ENCODE results near the gene SEPTIN8. TPM values are rescaled to one million over a fixed set of nuclear protein-coding genes. Genes with fewer than 3 reads are reported as not detected.
A peak's percentile ranks its signal among the peaks of the same experiment; 100 is the strongest.

Gene SEPTIN8
- total RNA-seq, 4 donors from 2014 or later, result 31.9 to 44.9 (median 38.3) TPM

DNA sequence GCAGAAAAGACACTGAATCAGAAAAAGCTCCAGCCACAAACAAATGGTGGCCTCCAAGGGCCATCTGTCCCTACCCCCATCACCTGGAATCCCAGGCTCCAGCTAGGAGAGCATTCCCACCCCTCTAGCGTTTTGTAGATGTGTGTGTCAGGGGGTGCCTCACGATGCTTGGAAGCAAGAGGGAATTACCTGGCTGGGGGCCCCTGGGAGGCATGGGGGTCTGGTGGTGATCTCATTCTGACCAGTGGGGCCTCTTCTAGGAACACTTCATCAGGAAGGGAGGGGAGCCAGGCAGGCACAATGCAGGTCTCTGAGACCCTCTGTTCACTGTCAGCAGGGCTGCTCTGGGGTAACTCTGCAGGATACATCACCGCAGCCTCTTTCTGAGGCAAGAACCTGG, 47.4 kb upstream of the SEPTIN8 start:
- WGBS, 2 donors, result no CpG with 5 or more reads among the region's 3 CpGs
- Histone ChIP-seq H3K4me1 (peaks cover 13 to 51% (median 17%) of the 10 kb centered on the region in 3 donors), H3K36me3 (peaks cover 0 to 18% (median 0%) of the 10 kb centered on the region in 3 donors), H3K27me3 (peaks cover 0 to 61% (median 0%) of the 10 kb centered on the region in 4 donors), H3K4me3 (no peak overlapping the region), H3K9me3 (no peaks in the 10 kb centered on the region), H3K27ac (no peak overlapping the region)
- TF ChIP-seq POLR2A (IDR thresholded peaks at IDR 0.05), result no peak
- TF ChIP-seq, protein P1, sequence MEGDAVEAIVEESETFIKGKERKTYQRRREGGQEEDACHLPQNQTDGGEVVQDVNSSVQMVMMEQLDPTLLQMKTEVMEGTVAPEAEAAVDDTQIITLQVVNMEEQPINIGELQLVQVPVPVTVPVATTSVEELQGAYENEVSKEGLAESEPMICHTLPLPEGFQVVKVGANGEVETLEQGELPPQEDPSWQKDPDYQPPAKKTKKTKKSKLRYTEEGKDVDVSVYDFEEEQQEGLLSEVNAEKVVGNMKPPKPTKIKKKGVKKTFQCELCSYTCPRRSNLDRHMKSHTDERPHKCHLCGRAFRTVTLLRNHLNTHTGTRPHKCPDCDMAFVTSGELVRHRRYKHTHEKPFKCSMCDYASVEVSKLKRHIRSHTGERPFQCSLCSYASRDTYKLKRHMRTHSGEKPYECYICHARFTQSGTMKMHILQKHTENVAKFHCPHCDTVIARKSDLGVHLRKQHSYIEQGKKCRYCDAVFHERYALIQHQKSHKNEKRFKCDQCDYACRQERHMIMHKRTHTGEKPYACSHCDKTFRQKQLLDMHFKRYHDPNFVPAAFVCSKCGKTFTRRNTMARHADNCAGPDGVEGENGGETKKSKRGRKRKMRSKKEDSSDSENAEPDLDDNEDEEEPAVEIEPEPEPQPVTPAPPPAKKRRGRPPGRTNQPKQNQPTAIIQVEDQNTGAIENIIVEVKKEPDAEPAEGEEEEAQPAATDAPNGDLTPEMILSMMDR (IDR thresholded peaks at IDR 0.05), result no peak
- DNase-seq, result no peak
- intact Hi-C loops (cut with DNase I), result no loop called here

GRCh38 chr5:132823481-132824050, 46.5 kb upstream of the SEPTIN8 start:
- Histone ChIP-seq H3K36me3 (peaks cover 0 to 18% (median 0%) of the 10 kb centered on the region in 3 donors), H3K9me3 (no peaks in the 10 kb centered on the region), H3K4me3 (peak overlapping the region; percentile 5 to 53 (median 34)), H3K27me3 (peaks cover 0 to 61% (median 0%) of the 10 kb centered on the region in 4 donors), H3K27ac (peak overlapping the region in 1 of 4 donors; percentile 14), H3K4me1 (peaks cover 12 to 45% (median 12%) of the 10 kb centered on the region in 3 donors)
- TF ChIP-seq, protein P1 (IDR thresholded peaks at IDR 0.05), result no peak
- TF ChIP-seq POLR2A (IDR thresholded peaks at IDR 0.05), result no peak
- intact Hi-C loops (cut with DNase I), result no loop called here
- WGBS, 2 donors, result 83% methylated on average over 2 of the region's 7 CpGs; no CpG with 5 or more reads in 1 of the 2 donors
- DNase-seq, result no peak

- Histone ChIP-seq H3K9me3 (no peaks in the 10 kb centered on the region), H3K27ac (peak overlapping the region in 1 of 4 donors; percentile 14), H3K4me3 (peak overlapping the region; percentile 5 to 53 (median 34)), H3K4me1 (peaks cover 12 to 45% (median 12%) of the 10 kb centered on the region in 3 donors), H3K36me3 (peaks cover 0 to 18% (median 0%) of the 10 kb centered on the region in 3 donors), H3K27me3 (peaks cover 0 to 61% (median 0%) of the 10 kb centered on the region in 4 donors)
- 34 to 55% methylated on average over 15 to 39 of the region's 68 CpGs for WGBS, 2 donors
- no peak for TF ChIP-seq POLR2A (IDR thresholded peaks at IDR 0.05)
- TF ChIP-seq, protein P1 (IDR thresholded peaks at IDR 0.05), result no peak
- DNase-seq, result no peak
- intact Hi-C loops (cut with DNase I), result no loop called here
Measured at GRCh38 chr5:132822650-132823480, 45.8 kb upstream of the SEPTIN8 start.

DNA sequence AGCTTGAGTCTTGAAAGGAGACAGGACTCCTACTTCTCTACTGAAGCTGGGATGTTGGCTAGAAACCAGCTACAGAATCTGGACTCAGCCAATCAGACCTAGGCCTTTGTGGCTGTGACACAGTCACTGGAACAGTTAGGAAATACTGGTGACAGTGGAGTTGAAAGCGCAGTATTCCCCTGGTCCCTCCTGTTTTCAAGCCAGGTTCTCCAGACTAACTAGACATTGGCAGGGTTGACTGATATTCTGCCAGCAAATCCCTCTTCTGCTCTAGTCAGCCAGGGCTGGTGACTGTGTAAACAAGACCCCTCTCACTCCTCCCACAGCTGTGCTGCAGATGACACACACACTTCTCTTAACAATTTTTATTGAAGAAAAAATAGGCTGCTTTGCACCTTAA, 44.8 kb upstream of the SEPTIN8 start:
- Histone ChIP-seq H3K4me1 (peaks cover 12 to 40% (median 12%) of the 10 kb centered on the region in 3 donors), H3K9me3 (no peaks in the 10 kb centered on the region), H3K27ac (no peak overlapping the region), H3K36me3 (peaks cover 0 to 18% (median 0%) of the 10 kb centered on the region in 3 donors), H3K4me3 (no peak overlapping the region), H3K27me3 (peaks cover 0 to 51% (median 0%) of the 10 kb centered on the region in 4 donors)
- 89% methylated on average over 1 of the region's 1 CpG; no CpG with 5 or more reads in 1 of the 2 donors for WGBS, 2 donors
- intact Hi-C loops (cut with DNase I), result no loop called here
- DNase-seq, result no peak
- TF ChIP-seq, protein P1 (IDR thresholded peaks at IDR 0.05), result no peak
- TF ChIP-seq POLR2A (IDR thresholded peaks at IDR 0.05), result no peak

DNA sequence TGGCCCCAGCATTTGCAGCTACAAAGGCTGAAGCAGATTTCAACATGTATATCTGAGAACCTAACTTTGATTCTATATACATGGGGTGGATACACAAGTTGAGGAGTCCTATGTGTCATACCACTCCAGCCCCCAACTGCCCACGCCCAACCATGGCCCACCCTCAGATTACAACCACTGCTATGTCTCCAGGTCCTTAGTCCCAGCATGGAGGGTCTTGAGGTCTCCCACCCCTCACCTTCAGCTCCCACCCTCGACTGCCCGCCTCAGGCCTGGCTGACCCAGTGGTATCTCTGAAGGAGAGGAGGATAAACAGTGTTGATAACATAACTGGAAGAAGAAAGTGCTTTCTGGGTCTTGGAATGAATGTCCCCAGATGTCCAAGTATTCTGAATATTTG, 44.3 kb upstream of the SEPTIN8 start:
- 90 to 100% methylated on average over 1 to 2 of the region's 3 CpGs for WGBS, 2 donors
- Histone ChIP-seq H3K36me3 (peaks cover 0 to 18% (median 0%) of the 10 kb centered on the region in 3 donors), H3K27ac (no peak overlapping the region), H3K27me3 (peaks cover 0 to 46% (median 0%) of the 10 kb centered on the region in 4 donors), H3K4me3 (no peak overlapping the region), H3K4me1 (peaks cover 12 to 36% (median 12%) of the 10 kb centered on the region in 3 donors), H3K9me3 (no peaks in the 10 kb centered on the region)
- intact Hi-C loops (cut with DNase I), result no loop called here
- no peak for DNase-seq
- TF ChIP-seq, protein P1 (IDR thresholded peaks at IDR 0.05), result no peak
- no peak for TF ChIP-seq POLR2A (IDR thresholded peaks at IDR 0.05)
